ENCODE measurements around the gene DIAPH1.

GRCh38 chr5:141585594-141585993, 33.2 kb downstream of the DIAPH1 start:
- TF ChIP-seq, protein P1, sequence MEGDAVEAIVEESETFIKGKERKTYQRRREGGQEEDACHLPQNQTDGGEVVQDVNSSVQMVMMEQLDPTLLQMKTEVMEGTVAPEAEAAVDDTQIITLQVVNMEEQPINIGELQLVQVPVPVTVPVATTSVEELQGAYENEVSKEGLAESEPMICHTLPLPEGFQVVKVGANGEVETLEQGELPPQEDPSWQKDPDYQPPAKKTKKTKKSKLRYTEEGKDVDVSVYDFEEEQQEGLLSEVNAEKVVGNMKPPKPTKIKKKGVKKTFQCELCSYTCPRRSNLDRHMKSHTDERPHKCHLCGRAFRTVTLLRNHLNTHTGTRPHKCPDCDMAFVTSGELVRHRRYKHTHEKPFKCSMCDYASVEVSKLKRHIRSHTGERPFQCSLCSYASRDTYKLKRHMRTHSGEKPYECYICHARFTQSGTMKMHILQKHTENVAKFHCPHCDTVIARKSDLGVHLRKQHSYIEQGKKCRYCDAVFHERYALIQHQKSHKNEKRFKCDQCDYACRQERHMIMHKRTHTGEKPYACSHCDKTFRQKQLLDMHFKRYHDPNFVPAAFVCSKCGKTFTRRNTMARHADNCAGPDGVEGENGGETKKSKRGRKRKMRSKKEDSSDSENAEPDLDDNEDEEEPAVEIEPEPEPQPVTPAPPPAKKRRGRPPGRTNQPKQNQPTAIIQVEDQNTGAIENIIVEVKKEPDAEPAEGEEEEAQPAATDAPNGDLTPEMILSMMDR (IDR thresholded peaks at IDR 0.05; ENCODE audit: low read depth, low read length) = no peak
- TF ChIP-seq EZH2phosphoT487 (IDR thresholded peaks at IDR 0.05; ENCODE audit: low read depth) = no peak

All from OCI-LY3 (cell line).